Measurements from ENCODE around the gene AHI1.

GRCh38 chr6:135546680-135547418 is 49.3 kb upstream of the AHI1 start:
- no peak for TF ChIP-seq ZNF629 (CRISPR knock-in tag; conservative IDR thresholded peaks at IDR 0.05)
- TF ChIP-seq ZNF451 (CRISPR knock-in tag; IDR thresholded peaks at IDR 0.05): no peak
- no peak for TF ChIP-seq ETS1 (CRISPR knock-in tag; IDR thresholded peaks at IDR 0.05)
- no peak for TF ChIP-seq ZNF10 (CRISPR knock-in tag; IDR thresholded peaks at IDR 0.05; ENCODE audit: borderline replicate concordance, low read depth)
- no peak for TF ChIP-seq CTCF (CRISPR knock-in tag; IDR thresholded peaks at IDR 0.05)
- no peak for TF ChIP-seq TFDP2 (CRISPR knock-in tag; IDR thresholded peaks at IDR 0.05)
- no peak for TF ChIP-seq ZBTB7A (CRISPR knock-in tag; IDR thresholded peaks at IDR 0.05)
- TF ChIP-seq HDAC6 (IDR thresholded peaks at IDR 0.05; ENCODE audit: low read depth, low read length): no peak
- no peak for TF ChIP-seq POLR2AphosphoS5 (IDR thresholded peaks at IDR 0.05; ENCODE audit: low read depth, low read length)
